HG03457 (cell line): ENCODE measurements around the gene SKIC2.
A peak's percentile ranks its signal among the peaks of the same experiment; 100 is the strongest.
"Not testable (repeated sequence)": the region's sequence is repeated elsewhere in the genome, so short reads cannot be mapped to it uniquely, and the experiment has no call there.

Experiments
- ATAC-seq: cut with Tn5 transposase; IDR thresholded peaks from one replicate; pipeline ENCODE4 v1.9.1; 2021; ENCODE audit warnings: moderate number of reproducible peaks; ENCODE audit not compliant: unreplicated experiment

Gene SKIC2

DNA sequence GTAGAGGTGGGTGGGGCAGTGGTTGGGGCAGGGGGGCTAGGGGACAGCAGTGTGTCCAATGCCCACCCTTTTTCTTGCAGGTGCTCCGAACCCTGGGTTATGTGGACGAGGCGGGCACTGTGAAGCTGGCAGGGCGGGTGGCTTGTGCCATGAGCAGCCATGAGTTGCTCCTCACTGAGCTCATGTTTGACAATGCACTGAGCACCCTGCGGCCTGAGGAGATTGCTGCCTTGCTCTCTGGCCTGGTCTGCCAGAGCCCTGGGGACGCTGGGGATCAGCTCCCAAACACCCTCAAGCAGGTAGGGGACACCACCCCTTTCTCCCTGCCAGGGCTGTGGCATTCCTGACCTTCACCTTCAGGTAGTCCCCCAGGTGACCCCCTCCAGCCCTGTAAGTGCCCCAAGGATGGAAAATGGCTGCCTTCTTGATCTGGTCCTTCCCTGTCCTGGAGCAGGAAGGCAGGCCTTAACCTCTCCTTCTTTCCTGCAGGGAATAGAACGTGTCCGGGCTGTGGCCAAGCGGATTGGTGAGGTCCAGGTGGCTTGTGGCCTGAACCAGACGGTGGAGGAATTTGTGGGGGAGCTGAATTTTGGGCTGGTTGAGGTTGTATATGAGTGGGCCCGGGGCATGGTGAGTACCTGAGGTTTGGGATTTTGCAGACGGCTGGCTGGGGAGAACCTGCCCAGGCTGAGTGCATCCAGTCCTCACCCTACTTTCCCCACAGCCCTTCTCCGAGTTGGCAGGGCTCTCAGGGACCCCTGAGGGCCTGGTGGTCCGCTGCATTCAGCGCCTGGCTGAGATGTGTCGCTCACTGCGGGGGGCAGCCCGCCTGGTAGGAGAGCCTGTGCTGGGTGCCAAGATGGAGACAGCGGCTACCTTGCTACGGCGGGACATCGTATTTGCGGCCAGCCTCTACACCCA is 10.1 kb downstream of the SKIC2 start:
- no peak for ATAC-seq

DNA sequence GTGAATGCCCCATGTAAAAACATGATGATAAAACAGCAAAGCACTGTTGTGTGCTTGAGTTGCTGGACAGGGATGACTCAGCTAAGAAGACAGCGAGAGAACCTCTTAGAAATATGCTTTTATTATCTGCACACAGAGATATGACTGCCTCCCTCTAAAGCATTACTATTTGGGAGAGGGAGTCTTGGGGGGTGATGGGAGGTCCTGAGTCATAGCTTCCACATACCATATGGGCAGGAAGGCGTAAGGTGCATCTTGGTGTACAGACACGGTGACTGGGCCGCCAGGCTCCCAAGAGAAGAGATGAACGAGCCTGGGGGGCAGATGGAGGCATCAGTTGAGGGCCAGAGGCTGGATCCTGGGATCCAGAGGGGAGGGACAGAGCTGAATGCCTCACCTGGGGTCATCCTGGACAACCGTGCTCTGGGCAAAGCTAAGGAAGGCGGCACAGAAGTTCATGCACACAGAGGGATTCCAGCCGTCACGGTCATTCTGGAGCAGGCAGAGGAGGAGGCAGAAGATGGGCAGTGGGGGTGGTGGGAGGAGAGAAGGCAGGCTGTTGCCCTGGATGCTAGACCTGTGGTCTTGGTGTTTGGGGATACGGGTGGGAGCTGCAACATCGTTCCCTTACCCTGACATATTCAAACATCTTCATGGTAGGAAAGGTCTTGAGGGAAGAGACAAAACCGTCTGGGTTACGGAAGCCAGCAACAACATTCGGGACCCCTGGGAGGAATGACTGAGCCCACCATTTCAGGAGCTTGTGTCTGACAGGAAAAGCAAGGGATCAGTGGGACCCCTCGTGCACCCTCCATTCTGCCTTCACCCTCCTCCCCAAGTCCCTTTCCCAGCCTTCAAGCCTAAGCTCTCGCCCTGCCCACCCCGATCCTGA is 11.0 kb downstream of the SKIC2 start:
- ATAC-seq, result no peak

DNA sequence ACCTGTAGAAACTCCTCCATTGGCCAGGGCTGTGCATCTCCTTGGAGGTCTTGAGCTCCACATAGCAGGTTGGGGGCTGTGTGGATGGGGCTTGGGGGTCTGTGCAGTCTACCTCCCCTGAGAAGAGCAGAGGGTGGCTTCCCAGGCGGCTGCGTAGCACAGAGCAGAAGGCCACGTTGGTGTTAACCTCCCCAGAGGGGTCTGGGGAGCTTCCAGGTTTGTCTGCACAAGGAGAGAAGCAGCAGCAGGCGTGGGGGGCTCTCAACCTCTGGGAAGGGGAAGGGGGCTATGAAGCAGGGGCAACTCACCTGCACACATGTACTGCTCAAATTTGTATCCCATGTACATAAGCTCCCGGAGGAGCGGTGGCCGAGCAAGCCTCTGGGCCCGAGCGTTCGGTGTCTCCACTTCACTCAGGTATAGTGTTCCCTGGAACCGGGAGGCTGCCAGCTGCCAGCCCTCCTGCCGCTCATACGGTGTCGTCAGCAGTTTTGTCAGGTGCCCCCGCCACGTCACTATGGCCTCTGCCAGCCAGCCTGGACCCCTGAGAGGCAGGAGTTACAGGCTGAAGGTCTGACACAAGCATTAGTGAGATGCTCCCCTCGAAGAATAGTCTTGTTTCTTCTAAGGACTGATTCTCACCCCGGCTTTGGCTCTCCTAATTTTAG is 11.8 kb downstream of the SKIC2 start:
- no peak for ATAC-seq

DNA sequence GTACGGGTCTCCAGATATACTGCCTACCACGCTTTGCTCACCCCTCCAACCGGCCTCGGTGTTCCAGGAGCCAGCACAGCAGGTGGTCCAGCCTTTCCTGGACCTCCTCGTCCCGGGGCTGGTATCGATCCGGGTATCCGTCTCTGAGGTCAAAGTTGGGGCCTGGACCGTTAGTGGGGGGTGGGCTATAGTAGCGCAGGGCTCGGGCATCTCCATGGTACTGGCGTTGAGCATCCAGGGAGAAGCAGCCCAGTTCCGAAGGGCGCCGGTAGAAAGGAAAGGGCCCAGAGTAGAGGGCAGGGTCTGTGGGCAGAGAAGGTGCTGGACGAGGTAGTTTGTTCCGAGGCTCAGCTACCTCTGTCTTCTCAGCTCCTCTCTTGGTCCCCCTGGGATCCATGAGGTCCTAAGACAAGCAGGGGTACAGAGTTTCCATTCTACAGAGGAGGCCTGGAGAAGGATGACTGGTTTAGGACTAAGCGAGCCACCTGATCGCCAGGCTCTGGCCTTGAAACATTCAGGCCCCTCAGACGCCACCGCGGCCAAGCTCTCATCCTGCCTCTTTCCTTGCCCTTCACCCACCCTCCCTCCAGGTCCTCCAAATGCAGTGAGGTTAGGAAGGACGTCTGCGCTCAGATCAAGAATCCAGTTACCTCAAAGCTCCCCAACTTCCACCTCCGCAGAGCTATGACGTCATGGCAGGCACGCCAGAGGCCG is 12.5 kb downstream of the SKIC2 start:
- ATAC-seq, result no peak

DNA sequence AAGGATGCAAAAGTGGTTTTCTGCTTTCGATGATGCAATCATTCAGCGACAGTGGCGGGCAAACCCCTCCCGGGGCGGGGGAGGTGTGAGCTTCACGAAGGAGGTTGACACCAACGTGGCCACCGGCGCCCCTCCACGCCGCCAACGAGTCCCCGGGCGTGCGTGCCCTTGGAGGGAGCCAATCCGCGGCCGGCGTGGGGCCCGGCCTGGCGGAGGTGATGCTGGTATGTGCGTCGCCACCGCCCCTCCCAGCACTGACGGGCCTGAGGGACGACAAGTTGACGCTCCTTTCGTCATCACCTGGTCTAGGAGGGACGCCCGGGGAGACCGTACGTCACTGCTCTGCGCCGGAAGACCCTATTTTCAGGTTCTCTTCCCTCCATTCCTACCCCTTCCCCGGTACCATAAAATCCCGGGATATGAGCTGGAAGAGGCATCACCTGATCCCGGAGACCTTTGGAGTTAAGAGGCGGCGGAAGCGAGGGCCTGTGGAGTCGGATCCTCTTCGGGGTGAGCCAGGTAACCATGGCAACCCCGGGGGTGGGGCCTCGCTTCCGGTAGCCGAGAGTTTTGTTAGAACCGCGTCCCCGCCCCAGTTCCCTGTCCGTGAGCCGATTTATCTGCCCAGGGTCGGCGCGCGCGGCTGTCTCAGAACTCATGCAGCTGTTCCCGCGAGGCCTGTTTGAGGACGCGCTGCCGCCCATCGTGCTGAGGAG is 13.2 kb downstream of the SKIC2 start, which contains the start of gene DXO:
TSS of gene DXO (minus strand) at position 146 of the 716 bp plus-strand sequence. CDS start 463 bp downstream, outside the sequence.
- peak; percentile 66 for ATAC-seq

DNA sequence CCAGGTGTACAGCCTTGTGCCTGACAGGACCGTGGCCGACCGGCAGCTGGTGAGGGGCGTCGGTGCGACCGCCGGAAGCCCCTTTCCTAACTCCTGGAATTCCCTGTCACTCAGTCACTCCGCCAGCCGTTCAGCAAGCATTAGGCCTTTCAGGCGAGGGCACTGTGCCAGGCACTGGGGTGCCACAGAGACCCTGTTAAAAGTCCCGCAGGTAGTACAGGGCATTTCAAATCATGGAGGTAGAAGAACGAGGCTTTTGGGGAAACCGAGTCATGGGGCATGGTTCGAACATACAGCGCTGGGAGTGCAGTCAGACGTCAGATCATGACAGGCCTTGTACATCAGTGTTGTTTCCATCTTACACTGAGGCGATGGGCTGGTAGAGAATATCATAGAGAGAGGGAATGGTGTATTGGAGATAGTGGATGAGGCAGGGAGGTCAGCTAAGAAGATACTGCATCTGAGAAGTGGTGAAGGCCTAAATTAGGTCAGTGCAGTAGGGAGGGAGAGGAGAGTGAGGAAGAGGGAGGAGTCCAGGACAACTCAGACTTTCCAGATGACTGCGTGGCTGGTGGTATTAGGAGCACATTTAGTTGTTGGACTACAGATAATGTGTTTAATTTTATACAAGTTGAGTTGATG is 13.9 kb downstream of the SKIC2 start:
- peak; percentile 2 for ATAC-seq

DNA sequence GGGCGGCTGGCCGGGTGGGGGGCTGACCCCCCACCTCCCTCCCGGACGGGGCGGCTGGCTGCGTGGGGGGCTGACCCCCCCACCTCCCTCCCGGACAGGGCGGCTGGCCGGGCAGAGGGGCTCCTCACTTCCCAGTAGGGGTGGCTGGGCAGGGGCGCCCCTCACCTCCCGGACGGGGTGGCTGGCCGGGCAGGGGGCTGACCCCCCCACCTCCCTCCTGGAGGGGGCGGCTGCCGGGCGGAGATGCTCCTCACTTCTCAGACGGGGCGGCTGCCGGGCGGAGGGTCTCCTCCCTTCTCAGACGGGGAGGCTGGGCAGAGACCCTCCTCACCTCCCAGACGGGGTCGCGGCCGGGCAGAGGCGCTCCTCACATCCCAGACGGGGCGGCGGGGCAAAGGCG is 17.1 kb downstream of the SKIC2 start:
- ATAC-seq, result not testable (repeated sequence)

DNA sequence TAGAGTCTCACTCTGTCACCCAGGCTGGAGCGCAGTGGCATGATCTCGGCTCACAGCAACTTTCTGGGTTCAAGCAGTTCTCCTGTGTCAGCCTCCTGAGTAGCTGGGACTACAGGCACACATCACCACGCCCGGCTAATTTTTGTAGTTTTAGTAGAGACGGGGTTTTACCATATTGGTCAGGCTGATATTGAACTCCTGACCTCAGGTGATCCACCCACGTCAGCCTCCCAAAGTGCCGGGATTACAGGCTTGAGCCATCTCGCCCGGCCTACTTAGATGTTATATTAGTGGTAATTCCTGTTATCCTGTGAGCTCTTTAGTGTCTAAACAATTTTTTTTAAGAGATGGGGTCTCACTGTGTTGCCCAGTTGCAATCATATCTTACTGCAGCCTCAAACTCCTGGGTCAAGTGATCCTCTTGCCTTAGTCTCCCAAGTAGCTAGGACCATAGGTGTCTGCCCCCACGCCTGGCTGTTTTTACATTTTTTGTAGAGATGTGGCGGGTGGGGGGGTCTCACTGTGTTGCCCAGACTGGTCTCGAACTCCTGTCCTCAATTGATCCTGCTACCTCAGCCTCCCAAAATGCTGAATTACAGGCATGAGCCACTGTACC is 18.9 kb downstream of the SKIC2 start:
- no peak for ATAC-seq

DNA sequence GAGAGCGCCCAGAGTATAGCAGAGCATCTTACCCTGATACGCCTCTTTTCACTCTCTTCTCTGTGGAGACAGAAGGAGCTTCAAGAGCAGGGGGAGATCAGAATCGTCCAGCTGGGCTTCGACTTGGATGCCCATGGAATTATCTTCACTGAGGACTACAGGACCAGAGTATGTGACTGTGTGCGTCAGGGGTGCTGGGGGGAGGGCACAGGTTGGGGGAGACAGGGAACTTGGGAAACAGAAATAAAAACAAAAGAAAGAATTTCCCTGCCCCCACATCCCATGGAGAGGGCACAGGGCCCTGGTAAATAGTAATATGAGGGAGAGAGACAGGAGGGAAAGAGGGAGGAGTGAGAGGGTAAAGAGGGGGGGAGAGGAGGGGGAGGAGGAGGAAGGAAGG is 19.9 kb downstream of the SKIC2 start:
- ATAC-seq, result no peak

DNA sequence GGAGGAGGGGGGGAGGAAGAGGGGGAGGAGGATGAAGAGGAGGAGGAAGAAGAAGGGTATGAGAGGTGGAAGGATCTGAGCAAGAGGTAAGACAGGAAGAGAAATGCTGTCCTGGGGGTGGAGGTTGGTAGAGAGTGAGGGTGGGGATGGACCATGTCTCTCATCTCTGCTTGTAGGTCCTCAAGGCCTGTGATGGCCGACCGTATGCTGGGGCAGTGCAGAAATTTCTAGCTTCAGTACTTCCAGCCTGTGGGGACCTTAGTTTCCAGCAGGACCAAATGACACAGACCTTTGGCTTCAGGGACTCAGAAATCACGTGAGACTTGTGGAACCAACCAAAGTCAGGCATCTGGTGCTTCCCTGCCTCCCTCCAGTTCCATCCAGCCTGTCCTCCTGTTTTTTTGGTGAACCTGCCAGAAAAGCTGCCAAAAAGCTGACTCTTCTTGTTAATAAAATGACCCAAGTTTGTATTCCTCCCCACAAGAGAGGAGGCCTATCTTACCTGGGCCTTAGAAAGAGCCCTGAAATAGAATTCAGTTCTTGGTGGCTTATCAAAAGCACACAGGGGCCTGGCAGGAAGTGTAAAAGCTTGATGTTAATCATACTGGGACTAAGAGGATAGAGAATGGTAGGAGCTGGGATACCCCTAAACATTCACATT is 20.4 kb downstream of the SKIC2 start:
- no peak for ATAC-seq

DNA sequence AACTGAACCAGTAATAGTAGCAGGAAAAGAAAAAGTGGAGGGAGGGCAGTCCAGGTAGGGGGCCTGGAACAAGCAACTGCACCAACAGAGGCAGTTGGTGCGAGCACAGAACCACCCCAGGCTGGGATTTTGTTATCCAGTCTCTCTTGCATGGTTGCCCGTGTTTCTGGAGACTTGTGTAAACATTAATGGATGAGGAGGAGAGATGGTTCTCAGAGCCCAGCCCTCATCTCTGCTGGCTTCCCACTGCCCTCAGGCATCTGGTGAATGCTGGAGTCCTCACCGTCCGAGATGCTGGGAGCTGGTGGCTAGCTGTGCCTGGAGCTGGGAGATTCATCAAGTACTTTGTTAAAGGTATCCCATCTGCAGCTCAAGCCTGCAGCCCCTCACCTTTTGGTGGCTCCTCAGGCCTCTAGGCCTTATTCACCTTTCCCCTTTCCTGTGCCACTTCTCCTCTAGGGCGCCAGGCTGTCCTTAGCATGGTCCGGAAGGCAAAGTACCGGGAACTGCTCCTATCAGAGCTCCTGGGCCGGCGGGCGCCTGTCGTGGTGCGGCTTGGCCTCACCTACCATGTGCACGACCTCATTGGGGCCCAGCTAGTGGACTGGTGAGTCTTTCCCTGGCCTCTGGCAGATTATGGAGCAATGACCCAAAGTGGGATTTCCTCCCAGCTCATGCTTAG is 21.4 kb downstream of the SKIC2 start:
- ATAC-seq, result not testable (repeated sequence)

DNA sequence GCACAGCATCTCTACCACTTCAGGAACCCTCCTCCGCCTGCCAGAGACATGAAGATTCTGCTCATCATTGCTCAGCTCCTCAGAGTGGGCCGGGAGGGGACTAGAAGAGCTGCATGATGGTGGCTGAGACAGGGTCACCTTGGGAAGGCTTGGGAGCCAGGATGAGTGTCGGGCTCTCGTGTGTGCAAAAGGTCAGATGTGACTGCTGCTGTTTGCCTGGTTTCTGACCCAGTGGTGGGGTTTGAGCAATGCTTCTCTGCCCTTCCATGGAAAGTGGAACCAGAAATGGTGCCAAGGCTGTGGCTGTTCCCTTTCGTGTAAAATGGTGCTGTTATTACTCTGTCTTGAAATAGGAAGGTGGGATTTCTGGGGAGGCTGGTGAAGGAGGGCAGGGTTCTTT is 22.0 kb downstream of the SKIC2 start:
- ATAC-seq, result not testable (repeated sequence)

DNA sequence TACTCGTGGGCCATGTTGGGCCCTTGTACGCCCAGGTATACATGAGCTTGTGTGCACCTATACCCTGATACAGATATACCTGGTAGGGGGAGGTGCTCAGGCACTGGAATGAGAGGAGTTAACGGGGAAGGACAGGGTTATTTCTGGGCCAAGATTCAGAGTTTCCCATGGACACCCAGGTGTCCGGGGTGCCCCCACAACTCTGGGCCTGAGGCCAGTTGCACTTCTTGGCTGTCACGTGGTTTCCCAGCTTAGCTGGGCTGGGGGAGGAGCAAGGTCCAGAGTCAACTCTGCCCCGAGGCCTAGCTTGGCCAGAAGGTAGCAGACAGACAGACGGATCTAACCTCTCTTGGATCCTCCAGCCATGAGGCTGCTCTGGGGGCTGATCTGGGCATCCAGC is 22.8 kb downstream of the SKIC2 start, which contains the start of gene C4A:
TSS of gene C4A (plus strand) at position 314 of the 400 bp plus-strand sequence. CDS start at position 365, 51 bp downstream.
- not testable (repeated sequence) for ATAC-seq

DNA sequence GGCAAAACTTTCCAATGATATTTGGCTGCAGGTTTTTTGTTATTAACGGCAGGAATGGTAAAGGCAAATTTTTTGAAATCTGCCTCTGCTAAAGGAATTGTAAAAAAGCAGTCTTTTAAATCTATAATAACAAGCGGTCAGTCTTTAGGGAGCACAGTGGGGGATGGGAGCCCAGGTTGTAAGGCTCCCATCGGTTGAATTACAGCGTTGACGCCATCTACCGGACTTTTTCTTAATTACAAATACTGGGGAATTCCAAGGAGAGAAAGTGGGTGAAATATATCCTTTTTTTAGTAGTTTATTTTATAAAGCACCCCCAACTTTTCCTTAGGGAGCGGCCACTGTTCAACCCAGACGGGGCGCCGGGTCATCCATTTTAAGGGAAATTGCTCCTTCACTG is 30.4 kb downstream of the SKIC2 start:
- not testable (repeated sequence) for ATAC-seq

DNA sequence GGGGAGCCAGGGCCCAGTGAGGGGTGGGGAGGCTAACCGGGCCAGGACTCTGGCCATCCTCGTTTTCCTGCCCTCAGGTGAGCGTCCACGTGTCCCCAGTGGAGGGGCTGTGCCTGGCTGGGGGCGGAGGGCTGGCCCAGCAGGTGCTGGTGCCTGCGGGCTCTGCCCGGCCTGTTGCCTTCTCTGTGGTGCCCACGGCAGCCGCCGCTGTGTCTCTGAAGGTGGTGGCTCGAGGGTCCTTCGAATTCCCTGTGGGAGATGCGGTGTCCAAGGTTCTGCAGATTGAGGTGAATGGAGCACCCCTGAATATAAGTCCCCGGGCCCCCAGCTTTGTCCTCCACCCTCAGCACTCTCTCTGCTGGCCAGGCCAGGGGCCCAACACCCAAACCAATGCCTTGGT is 35.4 kb downstream of the SKIC2 start:
- ATAC-seq, result not testable (repeated sequence)

DNA sequence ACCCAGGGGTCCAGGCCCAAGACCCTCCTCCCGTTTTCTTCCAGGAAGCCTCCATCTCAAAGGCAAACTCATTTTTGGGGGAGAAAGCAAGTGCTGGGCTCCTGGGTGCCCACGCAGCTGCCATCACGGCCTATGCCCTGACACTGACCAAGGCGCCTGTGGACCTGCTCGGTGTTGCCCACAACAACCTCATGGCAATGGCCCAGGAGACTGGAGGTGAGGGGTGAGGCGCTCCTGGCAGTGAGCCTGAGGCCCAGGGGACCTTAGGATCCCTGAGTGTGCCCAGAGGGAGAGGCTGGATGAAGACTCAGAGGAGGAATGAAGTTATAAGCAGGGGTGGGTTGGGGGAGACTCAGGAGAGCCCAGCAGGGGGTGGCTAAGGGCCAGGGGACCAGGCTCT is 37.4 kb downstream of the SKIC2 start:
- ATAC-seq, result not testable (repeated sequence)

DNA sequence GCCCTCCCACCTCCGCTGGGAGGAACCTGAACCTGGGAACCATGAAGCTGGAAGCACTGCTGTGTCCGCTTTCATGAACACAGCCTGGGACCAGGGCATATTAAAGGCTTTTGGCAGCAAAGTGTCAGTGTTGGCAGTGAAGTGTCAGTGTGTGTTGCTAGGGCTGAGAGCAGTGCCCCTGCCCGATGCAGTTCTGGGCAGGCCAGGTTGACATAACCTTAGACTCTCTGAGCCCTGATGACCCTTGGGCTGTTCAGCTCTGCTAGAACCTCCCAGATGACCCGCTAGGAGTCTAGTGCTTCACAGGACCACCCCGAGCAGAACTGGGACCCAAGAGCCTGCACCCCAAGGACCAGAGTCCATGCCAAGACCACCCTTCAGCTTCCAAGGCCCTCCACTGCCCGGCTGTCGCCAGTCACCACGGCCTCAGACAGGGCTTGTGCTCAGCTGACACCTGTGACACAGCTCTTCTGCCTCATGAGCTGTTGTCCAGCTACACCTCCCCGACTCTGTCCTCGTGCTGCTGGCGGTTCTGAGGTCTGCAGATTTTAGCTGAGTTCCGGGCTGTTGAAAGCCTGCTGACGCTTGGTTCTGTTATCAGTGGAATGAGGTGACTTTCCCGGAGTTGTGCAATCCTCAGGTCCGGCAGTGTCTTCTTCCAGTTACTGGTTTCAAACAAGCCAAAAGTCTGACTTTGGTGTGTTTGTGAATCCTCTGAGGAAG is 43.7 kb downstream of the SKIC2 start:
- not testable (repeated sequence) for ATAC-seq
